Femur (tissue), 1 donor: ENCODE results near the gene APOO.

ENCODE experiments used
- DNase-seq: peaks from one replicate; pipeline ENCODE4 v3.0.0-alpha.2; 2017

The APOO gene

DNA sequence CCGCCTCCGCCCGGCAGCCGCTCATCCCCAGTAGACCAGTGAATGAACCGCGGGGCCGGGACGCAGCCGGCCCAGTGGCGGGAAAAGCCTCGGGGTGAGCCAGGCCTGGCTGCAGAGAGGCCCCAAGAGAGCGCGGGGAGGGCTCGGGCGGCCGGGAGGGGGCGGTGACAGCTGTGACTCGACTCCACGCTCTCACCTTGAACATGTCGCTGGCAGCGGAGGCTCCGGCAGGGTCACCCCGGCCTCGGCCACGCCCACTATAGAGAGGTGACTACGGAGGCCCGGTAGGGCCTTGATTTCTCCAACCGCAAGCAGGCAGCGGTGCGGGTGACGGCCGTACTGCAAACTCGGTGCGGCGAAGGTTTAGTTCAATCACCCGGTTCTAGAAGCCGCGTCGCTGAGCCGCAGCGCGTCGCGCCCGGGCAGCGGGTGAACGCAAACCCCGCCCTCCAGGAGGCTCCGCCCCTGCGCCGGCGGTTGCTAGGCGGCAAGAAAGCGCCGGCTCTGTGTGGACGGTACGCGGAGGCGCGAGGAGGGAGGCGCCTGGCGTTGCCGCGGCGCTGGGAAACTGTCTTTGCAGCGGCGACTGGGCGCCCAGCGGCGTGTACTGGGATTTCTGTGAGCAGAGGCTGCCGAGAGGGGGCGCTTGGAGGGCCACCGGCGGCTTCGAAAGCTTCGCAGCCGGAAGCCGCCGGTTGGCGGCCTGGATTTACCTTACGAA lies at the start of gene APOO, which contains the start of gene CXorf58:
APOO (minus strand) TSS at position 441 of the 721 bp plus-strand sequence; CDS start at position 205, 236 bp downstream.
CXorf58 (plus strand) TSS at position 509 of the 721 bp plus-strand sequence. CDS start 2,297 bp downstream, outside the sequence.
- DNase-seq, result peak; percentile 96

DNA sequence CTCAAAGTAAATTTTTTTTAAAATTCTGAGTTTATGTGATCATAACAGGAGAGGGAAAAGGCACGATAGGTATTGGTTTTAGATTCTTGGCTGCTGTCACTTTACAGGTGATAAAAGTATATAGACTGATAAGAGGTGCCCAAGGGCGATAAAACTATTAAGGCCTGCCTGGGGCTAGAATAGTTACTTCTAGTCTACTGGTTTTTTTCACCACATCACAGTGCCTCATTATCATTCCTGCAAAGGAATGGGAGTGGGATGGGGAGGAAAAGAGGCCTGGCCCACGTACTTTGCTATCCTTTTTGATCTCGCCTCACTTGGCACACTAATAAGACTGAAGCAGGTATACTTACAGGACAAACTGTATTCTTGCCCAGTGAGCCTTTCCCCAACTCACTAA lies 46.7 kb upstream of the APOO start:
- no peak for DNase-seq

DNA sequence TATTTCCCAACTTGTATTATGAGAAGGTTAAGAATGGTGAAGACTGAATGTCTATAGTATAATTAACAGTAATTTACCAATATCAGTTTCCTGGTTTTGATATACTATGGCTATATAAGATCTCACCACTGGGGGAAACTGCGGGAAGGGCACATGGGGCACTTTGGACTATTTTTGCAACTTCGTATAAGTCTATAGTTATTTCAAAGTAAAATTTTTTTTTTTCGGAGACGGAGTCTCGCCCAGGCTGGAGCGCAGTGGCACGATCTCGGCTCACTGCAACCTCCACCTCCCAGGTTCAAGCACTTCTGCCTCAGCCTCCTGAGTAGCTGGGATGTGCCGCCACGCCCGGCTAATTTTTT lies 46.2 kb upstream of the APOO start:
- no peak for DNase-seq

DNA sequence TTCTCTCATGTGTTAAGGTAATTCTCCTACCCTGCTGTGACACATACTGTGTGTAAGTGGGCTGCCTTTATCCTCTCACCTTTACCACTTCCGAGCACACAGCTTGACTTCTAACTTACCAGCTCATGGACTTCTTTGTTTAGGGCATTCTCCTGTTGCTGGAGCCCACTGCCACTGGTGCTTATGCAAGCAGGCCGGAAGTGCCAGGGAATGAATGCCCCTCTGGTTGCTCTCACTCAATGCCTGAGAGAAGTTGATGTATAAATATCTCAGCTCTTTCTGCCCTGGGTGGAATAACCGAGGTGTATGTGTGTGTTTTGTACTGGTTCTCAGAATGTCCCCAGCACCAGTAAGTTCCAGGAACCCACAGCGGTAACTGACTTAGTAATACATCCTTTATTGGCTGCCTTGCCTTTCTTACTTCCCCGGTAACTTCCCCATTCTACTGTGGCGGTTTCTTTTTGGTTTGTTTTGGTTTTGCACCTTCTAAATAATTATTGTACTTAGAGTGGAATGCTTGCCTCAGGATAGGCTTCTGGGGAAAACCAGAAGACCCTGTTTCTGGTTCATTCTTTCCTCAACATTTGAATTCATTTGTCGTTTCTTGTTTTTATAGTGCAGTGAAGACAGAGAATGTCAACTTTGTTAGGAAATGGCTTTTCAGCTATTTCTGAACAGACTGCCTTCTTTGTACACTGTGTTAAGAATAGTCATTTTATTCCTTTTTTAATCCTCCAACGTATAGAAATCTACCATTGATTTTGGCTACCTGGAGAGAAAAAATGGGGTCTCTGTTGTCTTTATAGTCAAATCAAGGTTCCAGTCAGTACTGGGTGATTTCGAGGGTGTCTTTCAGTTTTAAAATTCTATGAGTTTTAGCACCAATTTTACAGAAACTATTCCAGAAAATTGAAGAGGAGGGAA lies 45.5 kb upstream of the APOO start:
- no peak for DNase-seq

DNA sequence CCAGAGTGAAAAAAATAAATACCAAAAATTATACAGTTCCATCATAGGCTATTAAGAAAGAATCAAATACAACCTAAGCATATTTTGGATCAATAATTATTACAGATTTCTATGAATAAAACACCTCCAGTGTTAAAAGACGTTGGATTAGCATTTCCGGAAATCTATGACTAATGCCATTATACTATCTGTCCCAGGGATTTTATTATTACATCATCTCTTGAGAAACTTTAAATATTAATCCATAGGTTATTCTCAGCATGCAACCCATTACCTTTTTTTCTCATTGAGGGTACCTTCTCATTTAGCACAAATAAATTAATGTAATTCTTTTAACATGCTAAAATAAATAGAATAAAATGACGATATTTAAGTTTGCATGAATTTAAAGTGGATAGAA lies 44.7 kb upstream of the APOO start:
- DNase-seq, result no peak

DNA sequence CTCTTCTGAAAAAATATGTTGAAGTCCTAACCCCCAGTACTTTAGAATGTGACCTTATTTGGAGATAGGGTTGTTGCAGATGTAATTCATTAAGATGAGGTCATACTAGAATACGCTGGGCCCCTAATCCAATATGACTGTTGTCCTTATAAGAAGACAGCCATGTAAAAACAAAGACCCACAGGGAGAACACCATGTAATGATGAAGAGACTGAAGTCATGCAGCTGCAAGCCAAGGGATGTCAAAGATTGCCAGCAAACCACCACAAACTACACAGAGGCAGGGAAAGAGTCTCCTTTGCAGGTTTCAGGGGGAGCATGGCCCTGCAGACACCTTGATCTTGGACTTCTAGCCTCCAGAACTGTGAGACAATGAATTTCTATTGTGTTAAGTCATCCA lies 37.5 kb upstream of the APOO start:
- no peak for DNase-seq

DNA sequence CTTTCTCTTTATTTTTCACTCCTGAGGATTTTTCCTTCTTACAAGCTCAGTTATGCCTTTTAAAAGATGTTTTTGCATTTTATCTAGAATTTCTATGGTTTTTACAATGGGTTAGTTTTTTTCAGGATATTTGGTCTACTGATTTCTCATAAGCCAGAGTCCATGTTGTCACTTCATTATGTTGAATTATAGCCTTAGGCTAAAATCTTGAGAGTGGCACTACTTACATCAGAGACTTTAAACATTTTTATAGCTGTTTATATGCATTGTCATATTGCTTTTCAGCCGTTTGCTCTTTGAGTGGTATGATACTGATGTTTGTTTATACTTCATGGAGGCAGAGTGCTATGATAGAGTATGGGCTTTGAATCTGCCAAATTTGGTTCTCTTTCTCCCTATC lies 36.5 kb upstream of the APOO start:
- no peak for DNase-seq

DNA sequence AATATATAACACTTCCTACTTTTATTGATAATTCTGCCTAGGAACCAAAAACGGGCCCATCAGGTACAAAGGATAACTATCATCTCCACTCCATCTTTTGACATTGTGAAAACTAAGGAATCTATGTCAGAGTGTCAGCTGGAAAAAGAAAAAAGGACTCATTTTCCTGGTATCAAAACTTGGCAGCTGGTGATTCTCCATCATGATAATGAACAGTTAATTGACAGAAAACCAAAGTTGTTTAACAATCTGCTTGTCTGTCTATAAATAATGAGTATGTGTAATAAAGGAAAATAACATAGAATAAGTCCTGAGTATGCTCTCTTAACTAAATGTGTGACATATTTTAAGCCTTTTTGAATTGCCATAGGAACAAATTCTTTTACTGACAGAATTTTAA lies 31.5 kb upstream of the APOO start:
- no peak for DNase-seq

DNA sequence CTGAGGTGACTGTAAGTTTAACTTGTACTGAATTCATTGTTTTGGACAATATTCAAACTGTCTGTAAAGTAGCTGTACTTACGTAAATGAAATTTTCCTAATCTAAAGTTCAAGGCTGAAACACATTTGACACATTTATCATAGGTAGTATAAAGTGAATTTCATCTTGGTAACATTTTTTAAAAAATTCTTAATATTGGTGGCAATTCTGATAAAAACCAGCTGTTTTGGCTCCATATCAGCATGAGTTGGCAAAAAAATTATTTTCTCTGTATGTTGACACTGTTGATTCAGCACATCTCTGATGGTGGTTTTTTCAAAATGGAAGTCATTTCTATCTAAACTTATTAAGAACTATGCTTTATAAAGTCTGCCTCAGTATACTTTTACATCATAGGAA lies 31.0 kb upstream of the APOO start:
- no peak for DNase-seq

DNA sequence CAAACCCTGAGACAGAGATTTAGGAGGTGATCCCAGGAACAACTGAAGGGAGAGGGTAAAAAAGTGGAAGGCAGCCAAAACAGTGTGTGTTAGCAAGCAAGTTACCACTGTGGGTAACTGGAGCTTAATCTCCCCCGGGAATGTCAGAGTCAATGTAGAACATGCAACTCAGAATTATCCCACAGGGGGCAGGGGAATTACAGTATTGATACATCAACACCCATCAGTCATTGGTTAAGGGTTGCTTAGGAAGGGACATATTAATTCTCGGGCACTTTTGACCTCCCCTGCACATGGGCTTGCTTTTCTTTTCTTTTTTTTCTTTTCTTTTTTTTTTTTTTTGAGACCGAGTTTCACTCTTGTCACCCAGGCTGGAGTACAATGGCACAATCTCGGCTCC lies 29.4 kb upstream of the APOO start:
- no peak for DNase-seq

DNA sequence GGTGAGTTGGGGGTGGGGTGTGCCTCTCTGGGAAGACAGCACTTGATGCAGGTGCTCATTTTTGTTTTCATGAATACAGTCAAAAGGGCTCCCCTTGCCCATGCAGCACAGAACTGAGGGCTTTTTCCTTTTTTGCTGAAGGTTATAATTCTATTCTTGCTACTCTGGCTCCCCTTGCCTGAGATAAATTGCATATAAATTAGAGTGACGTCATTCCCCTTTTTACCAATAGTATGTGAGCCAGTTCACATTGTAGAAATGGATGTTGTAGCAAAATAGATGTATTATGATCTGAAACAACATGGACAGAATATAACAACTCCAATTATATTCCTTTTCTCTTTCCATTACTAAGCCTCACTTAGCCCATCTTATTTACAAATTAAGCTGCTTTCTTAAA lies 28.4 kb upstream of the APOO start:
- DNase-seq, result no peak

DNA sequence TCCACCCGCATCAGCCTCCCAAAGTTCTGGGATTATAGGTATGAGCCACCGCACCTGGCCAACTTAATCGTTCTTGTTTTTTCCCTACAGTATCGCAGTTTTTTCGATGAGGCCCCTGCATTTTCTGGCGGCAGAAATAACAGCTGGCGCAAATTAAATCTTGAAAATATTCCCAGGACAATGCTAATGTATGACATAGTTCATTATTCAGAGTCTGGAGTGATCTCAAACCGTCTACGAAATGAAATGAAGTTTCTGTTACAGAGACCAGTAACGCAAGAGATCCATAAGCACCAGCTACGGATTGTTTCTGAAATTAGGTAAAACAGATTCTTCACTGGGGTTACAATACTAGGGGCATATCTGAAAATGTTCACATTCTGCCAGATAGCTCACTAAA lies 27.4 kb upstream of the APOO start:
- DNase-seq, result peak; percentile 20

DNA sequence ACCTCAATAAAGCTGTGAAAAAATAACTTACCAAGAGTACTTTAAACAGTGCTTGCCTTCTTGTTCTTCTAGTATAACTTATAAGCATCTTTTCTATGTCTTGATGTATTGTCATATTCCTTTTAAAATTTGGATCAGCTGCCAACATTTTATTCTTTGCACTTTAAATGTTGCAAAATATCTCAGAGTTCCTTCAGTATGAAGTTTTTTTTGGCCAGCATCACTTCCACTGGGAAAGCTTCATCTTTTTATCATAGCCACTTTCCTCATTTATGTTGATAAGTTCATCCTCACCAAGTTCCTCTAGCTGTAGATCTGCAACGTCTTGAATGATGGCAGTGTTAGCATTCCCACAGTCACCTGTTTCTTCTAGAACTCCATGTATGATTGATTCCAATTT lies 24.3 kb upstream of the APOO start:
- DNase-seq, result no peak

DNA sequence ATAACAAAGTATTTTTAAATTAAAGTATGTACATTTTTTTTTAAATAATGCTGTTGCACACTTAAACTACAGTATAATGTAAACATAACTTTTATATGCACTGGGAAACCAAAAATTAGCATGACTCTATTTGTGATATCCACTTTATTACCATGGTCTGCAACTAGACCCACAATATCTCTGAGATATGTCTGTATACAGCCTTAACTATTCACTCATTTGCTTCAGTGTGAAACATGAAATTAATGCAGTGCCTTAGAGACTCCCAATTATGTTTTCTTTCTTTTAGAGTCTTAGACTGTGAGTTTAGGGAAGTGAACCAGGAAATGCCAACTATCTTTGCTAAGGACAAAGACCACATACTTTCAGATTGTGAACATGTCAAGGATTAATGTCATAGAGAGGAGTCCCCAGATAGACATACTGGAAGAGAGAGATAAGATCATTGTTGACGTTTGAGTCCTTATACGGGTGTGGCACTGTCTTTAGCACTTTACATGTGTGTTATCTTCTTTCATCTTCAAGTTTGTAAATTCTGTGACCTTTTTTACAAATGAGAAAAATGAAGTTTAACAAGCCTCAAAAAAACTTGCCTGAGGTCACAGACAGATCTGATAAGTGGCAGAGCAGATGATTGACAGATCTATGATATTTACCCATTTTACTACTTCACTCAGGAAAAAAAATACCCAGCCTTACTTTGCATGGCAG lies 23.3 kb upstream of the APOO start:
- no peak for DNase-seq

DNA sequence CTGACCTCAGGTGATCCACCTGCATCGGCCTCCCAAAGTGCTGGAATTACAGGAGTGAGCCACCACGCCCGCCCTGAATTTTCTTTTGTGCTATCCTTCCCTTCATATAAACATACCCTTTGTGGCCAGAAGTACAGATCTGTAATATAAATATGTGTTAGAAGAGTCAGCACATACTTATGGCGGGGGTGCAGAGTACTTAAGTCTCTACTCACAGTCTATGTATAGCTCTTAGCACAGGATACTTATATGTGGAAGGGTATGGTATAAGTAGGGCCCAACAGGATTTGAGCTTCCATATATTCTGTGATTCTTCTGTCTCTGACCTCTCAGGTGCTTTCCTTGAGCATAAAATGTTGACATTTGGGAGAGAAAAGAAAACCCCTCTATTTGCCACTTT lies 18.3 kb upstream of the APOO start:
- DNase-seq, result no peak

DNA sequence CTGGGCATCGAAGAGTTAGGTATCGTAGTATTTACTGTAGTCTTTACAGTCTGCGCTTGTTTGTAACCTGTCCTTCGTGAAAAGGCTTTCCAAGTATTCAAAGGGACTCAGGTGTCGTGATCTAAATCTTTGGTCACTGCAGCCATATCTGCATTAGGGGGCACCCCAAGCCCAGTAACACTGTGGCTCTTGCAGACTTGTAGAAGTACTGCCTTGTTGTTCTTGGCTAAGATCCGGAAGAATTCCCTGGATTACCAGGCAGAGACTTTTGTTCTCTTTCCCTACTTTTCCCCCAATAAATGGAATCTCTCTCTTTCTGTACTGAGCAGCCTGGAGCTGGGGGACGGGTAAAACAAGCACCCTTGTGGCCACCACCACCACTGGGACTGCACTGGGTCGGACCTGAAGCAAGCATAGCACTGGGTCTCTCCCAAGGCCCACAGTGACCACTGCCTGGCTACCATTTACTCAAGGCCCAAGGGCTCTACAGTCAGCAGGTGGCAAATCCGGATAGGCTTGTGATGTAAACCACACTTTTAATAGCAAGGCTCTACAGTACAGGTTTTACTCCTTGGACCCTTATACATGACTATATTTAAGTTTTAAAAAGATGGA lies 12.1 kb upstream of the APOO start:
- no peak for DNase-seq

DNA sequence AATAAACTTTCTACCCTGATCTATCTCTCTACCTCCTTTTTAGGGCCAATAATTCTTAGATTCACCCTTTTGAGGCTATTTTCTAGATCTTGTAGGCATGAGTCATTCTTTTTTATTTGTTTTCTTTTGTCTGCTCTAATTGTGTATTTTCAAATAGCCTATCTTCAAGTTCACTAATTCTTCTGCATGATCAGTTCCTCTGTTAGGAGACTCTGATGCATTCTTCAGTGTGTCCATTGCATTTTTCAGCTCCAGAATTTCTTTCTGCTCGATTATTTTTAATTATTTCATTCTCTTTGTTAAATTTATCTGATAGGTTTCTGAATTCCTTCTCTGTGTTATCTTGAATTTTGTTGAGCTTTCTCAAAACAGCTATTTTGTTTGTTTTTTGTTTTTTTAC lies 11.4 kb upstream of the APOO start:
- no peak for DNase-seq

DNA sequence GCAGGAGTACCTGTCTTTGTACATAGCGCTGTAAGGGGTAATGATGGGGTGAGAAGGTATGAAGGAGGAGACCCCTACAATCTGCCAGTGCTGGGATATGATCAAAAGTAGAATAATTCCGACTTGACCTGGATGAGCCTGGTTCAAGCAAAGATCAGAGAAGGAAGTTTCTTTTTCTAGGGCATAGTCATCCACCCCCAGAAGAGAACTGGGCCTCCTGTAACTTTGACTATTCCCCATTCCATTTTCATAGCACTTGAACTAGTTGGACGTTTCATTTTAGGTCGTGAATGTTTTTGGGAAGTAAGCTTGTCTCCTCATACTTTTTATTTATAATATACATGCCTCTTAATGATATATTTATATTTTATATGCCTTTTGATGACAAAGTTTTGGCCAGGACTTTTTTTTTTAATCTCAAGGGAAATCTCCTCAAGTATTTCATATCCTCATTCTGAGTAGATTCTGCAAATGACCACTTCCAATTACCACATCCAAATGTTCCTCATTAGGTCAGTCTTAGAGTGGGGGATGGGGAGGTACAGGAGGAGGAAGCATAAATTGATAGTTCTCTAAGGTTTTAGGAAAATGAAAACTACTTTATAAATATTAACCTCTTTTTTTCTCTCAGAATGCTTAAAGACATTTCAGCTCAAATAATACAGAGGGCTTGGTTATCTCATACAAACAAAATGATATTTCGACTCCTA lies 3.5 kb upstream of the APOO start:
- DNase-seq, result no peak

DNA sequence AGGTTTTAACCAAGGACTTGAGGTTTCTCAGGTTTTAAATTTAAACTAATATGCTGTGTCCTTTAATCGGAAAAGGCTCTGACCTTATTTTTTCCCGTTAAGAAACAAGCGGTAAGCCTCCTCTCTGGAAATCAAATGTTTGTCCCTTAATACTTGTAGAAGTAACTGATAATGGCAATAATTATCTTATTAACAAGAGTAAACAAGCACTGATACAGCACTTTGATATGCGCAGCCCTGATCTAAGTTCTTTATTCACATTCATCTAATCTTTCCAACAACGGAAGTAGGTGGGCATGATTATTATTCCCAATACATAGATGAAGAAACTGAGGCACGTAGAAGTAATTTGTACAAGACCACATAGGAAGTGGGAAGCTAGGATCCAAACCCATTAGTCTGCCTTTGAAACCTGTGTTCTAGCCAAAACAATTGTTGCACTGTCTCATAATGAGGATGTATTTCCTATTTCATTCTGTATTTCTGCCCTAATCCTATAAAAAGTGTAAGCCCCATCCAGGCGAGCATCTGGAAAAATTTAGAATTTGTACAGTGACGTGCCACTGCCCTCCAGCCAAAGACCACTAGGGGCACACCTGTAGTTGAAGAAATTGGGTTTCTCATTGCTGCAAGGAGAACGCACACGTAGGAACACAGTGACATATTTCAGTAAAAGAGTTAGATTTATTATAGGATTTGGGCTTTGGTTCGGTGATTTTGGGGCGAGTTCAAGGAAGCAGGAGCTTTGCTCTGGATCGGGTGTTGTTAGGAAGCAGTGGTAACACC lies 674 bp upstream of the APOO start:
- peak; percentile 26 for DNase-seq

DNA sequence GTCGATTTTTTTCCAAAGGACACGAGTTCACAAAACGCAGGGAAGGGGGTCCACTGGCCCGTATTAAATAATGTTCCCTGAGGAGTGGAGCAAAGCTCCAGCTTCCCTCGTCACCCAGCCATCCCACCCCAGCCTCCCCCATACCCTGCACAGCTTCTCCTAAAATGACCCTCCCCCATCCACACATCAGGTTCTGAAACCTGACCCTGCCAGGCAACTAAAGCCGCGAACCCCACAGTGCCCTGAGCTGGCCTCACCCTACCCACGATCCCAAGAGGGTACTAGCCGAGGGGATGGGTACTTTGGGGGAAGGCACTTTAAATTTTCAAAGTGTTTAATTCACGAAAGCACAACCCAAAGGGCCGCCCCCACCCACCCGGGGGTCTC lies 634 bp downstream of the APOO start:
- no peak for DNase-seq

DNA sequence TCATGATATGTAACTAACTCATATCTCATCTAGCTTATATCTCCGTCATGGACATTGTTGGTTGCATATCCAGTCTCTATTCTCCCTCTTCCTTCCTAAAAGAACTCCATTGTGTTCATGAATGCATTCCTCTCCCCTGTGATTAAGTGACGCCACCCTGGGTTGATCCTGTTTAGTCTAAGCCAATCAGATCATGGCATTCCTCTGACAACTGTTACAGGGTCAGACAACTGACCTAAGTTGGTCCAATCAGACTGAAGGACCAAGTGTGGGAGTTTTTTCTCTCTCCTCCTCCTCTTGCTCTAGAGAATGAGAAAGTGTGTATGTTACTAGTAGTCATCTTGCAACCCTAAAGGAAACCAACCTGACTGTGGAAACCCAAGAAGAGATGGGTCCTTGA lies 3.6 kb downstream of the APOO start:
- DNase-seq, result no peak

DNA sequence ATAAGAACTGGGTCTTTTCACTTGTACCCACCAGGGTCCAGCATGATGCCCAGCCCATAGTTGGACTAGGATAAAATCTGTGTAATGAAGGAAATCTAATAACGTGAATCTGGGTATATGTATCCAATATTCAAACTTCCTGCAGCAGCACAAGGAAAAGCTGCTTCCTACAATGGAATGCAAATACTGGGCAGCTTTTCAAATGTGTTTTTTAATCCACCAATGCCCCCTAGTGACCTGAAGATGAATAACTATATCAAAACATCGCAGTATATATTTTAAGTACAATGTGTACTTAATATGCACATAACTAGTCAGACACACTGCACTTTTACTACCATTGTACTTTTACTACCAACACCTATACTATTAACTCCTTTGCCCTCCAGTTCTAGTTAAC lies 5.3 kb downstream of the APOO start:
- no peak for DNase-seq
